PC-3 (cell line): Measurements from ENCODE around the gene BRD4.

Experiments used
- EZH2 ChIP-seq: fragments of 300-600 bp; sonication (generic); IDR thresholded peaks from one replicate; pipeline ENCODE4 v1.6.1; 2017; ENCODE audit warnings: antibody characterized with exemption, mild to moderate bottlenecking, low read length; ENCODE audit not compliant: unreplicated experiment
- TF ChIP-seq, protein P1 (sequence below): fragments of 300-600 bp; sonication (generic); conservative IDR thresholded peaks from 2 replicates; pipeline ENCODE4 v1.5.1; 2017; ENCODE audit warnings: antibody characterized with exemption, low read depth, mild to moderate bottlenecking, low read length

DNA sequence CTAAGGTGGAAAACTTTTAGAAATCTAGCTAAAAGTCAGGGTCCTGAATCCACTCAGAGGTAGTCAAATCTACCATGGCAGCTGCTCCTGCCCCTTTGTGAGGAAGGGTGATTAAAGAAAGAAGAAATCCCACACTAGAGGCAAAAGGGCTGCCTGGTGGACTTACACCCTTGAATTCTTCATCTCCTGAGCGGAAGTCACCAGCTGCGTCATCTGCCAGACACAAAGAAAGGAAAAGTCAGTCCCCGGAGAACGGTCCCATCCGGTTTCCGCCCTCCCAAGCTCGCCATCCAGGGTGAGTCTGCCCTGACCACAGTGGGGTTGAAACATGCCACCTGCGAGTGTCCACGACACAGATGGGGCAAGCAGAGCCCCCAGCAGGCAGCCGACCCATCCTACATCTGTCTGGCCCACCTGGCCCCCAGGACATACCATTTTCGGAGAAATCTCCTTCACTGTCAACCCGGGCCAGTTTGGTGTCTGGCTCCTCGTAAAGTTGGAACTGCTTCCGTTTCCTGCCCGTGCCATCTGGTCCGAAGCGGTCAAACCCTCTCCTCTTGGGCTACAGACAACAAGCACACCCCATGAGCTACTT lies 39.5 kb upstream of the BRD4 start:
- TF ChIP-seq, protein P1, sequence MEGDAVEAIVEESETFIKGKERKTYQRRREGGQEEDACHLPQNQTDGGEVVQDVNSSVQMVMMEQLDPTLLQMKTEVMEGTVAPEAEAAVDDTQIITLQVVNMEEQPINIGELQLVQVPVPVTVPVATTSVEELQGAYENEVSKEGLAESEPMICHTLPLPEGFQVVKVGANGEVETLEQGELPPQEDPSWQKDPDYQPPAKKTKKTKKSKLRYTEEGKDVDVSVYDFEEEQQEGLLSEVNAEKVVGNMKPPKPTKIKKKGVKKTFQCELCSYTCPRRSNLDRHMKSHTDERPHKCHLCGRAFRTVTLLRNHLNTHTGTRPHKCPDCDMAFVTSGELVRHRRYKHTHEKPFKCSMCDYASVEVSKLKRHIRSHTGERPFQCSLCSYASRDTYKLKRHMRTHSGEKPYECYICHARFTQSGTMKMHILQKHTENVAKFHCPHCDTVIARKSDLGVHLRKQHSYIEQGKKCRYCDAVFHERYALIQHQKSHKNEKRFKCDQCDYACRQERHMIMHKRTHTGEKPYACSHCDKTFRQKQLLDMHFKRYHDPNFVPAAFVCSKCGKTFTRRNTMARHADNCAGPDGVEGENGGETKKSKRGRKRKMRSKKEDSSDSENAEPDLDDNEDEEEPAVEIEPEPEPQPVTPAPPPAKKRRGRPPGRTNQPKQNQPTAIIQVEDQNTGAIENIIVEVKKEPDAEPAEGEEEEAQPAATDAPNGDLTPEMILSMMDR: no peak
- TF ChIP-seq EZH2: no peak
